Lung (tissue), 12 donors: Measurements from ENCODE around the gene AKAP13. TPM values are rescaled to one million over a fixed set of nuclear protein-coding genes. Genes with fewer than 3 reads are reported as not detected.

Experiments
- ATAC-seq: fragments of 200-7000 bp; cut with Tn5 transposase; one replicate; pipeline ENCODE4 v1.9.1; 2020; ENCODE audit warnings: moderate number of reproducible peaks; ENCODE audit not compliant: insufficient read depth, low FRiP score
- DNase-seq, 3 donors: peaks; one replicate each; pipeline ENCODE4 v3.0.0-alpha.2; 2013 to 2017
- H3K27ac ChIP-seq, 2 donors: one replicate each; pipeline ENCODE4 v1.5.1; 2013; ENCODE audit warnings: mild to moderate bottlenecking in 2 of 2, moderate library complexity in 2 of 2, control low read depth in 1 of 2, inconsistent platforms in 1 of 2, low read depth in 1 of 2, low read length in 1 of 2
- H3K27me3 ChIP-seq, 3 donors: one replicate each; pipeline ENCODE4 v1.5.1; 2013; ENCODE audit warnings: low read length in 2 of 3; ENCODE audit not compliant: control insufficient read depth in 3 of 3, insufficient read depth in 3 of 3
- H3K36me3 ChIP-seq, 4 donors: one replicate each; pipeline ENCODE4 v1.5.1; 2013; ENCODE audit warnings: low read length in 4 of 4, mild to moderate bottlenecking in 1 of 4, moderate library complexity in 1 of 4; ENCODE audit not compliant: control insufficient read depth in 4 of 4, insufficient read depth in 4 of 4
- H3K4me1 ChIP-seq, 5 donors: one replicate each; pipeline ENCODE4 v1.5.1; 2013; ENCODE audit warnings: low read length in 5 of 5, mild to moderate bottlenecking in 2 of 5, moderate library complexity in 1 of 5; ENCODE audit not compliant: control insufficient read depth in 5 of 5, insufficient read depth in 5 of 5
- H3K4me3 ChIP-seq: one replicate; pipeline ENCODE4 v1.5.1; 2013; ENCODE audit warnings: mild to moderate bottlenecking, control low read depth, moderate library complexity
- H3K9ac ChIP-seq, 2 donors: one replicate each; pipeline ENCODE4 v1.5.1; 2013; ENCODE audit warnings: low read length in 2 of 2, control low read depth in 1 of 2; ENCODE audit not compliant: insufficient read depth in 1 of 2
- H3K9me3 ChIP-seq, 4 donors: one replicate each; pipeline ENCODE4 v1.5.1; 2013; ENCODE audit warnings: low read length in 3 of 4, mild to moderate bottlenecking in 1 of 4, moderate library complexity in 1 of 4; ENCODE audit not compliant: control insufficient read depth in 4 of 4, insufficient read depth in 3 of 4
- WGBS, 2 donors: extraction: QIAGEN DNeasy Blood & Tissue Kit; methylation state at CpG; one replicate each; pipeline ENCODE4 v1.1.7; 2013; 5-methylcytosine and 5-hydroxymethylcytosine counted together
- polyA plus RNA-seq, 2 donors: library from polyadenylated mRNA; stranded (reverse); fragments of 200-250 nt; gene quantifications; one replicate each; pipeline ENCODE4 v1.2.1, GENCODE V29; 2013
- total RNA-seq, 2 donors: library from RNA; depleted of rRNA in 1 of 2; stranded (reverse); fragments of >200 nt in 1 of 2; gene quantifications; one replicate each; pipeline ENCODE4 v1.2.1, GENCODE V29; 2014 to 2021
- TF ChIP-seq, protein P1 (sequence below): IDR thresholded peaks from 2 replicates; pipeline ENCODE4 v1.5.1; 2012; ENCODE audit warnings: mild to moderate bottlenecking; ENCODE audit errors: control extremely low read depth, extremely low read depth
- donor health status: control.
- donor health status: control.
- donor health status: Bipolar disorder and iron deficiency.
- donor health status: healthy.
- donor health status: DM: yes; HTN: yes; CAD: no.

Gene AKAP13
- total and polyA plus RNA-seq, 4 donors: 102 to 1,115 (median 259) TPM

DNA sequence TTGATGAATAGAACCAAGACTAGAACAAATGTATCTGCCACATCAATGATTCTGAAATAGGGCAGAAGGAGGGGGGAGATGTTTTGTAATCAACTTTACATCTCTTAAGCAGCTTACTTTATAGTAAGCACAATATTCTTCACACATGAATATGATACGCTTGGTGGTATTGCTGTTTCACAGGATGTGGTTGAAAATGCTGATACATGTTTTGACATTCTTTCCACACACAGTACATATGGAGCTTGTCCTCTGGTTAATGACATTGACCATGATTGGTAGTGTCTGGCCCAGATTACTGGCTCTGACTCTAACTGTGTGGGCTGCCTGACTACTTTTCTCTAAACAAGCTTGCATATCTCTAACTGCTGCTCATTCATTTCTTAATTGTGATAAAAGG is 245.5 kb downstream of the AKAP13 start:
- Histone ChIP-seq H3K9ac (peak overlapping the region in 1 of 2 donors; percentile 29), H3K4me1 (peaks cover 5 to 67% (median 53%) of the 10 kb centered on the region in 5 donors), H3K36me3 (peaks cover 0 to 9% (median 0%) of the 10 kb centered on the region in 4 donors), H3K27me3 (no peaks in the 10 kb centered on the region), H3K4me3 (no peak overlapping the region), H3K27ac (peak overlapping the region; percentile 41 to 78), H3K9me3 (no peaks in the 10 kb centered on the region)
- TF ChIP-seq, protein P1, sequence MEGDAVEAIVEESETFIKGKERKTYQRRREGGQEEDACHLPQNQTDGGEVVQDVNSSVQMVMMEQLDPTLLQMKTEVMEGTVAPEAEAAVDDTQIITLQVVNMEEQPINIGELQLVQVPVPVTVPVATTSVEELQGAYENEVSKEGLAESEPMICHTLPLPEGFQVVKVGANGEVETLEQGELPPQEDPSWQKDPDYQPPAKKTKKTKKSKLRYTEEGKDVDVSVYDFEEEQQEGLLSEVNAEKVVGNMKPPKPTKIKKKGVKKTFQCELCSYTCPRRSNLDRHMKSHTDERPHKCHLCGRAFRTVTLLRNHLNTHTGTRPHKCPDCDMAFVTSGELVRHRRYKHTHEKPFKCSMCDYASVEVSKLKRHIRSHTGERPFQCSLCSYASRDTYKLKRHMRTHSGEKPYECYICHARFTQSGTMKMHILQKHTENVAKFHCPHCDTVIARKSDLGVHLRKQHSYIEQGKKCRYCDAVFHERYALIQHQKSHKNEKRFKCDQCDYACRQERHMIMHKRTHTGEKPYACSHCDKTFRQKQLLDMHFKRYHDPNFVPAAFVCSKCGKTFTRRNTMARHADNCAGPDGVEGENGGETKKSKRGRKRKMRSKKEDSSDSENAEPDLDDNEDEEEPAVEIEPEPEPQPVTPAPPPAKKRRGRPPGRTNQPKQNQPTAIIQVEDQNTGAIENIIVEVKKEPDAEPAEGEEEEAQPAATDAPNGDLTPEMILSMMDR: no peak
- DNase-seq: peak; percentile 61 to 94 (median 89)
- 19 to 55% methylated on average over 1 of the region's 1 CpG for WGBS, 2 donors
- ATAC-seq: peak; percentile 59

DNA sequence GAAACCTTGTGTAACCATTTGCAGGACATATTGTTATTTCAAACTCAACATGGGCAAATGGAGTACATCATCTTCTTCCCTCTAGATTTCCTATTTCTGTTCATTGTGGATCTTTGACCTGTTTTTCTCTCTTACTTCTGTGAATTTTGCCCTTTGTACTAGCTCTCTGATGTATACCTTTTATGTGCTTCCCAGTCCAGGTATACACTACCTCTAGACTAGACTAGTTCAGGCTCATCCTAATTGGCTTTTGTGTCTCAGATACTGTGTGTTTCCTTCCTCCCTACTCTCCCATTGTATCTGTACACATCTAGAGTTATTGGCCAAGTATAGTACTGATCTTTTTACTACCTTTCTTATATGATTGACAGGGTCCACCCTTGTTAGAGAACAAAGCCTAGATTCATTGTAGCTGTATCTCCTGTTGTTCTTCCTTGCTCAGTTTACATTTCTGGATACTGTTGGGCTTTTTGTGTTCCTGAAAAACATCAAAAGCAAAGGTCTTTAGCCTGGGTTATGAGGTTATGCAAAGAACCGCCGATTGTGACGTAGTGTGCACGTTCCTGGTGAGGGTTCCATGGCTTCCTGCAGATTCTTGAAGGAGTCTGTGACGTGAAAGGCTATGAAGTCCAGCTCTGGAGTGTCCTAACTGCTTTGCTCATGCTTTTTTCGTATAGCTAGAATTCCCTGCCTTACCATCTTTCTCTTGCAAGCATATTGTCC is 247.0 kb downstream of the AKAP13 start:
- 48 to 69% methylated on average over 6 of the region's 6 CpGs for WGBS, 2 donors
- H3K27ac ChIP-seq: no peak overlapping the region

DNA sequence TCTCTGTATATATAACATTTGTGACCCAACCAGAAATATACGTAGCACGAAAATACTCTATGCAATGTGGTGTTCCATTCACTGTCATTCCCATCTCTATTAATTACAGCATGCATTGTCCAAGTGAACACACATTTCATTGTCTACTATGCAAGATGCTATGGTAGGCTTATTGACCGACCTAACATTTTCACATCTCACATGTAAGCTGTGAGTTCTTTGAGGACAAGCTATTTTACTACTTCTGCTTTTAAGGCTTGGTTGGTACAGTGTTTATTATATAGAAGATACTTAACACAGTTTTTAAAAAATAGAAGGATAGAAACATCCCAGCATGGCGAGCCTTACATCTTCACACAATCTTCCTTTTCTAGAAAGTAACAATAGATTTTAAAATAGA is 249.9 kb downstream of the AKAP13 start:
- peaks cover 0 to 9% (median 4%) of the 10 kb centered on the region in 4 donors for H3K36me3 ChIP-seq
- H3K4me3 ChIP-seq: no peak overlapping the region
- peaks cover 0 to 39% (median 36%) of the 10 kb centered on the region in 5 donors for H3K4me1 ChIP-seq
- H3K9ac ChIP-seq: no peak overlapping the region
- no peaks in the 10 kb centered on the region for H3K9me3 ChIP-seq
- H3K27me3 ChIP-seq: no peaks in the 10 kb centered on the region
- ATAC-seq (no peak), DNase-seq (no peak)
- WGBS, 2 donors: 80 to 91% methylated on average over 4 of the region's 4 CpGs
- no peak overlapping the region for H3K27ac ChIP-seq
- TF ChIP-seq, protein P1: no peak

More for the DNA sequence above, 247.0 kb downstream of the AKAP13 start:
- peaks cover 0 to 9% (median 2%) of the 10 kb centered on the region in 4 donors for H3K36me3 ChIP-seq
- ATAC-seq (no peak), DNase-seq (no peak)
- H3K9ac ChIP-seq: no peak overlapping the region
- H3K4me1 ChIP-seq: peaks cover 4 to 65% (median 58%) of the 10 kb centered on the region in 5 donors
- no peak overlapping the region for H3K4me3 ChIP-seq
- H3K9me3 ChIP-seq: no peaks in the 10 kb centered on the region
- no peaks in the 10 kb centered on the region for H3K27me3 ChIP-seq
- TF ChIP-seq, protein P1: no peak

DNA sequence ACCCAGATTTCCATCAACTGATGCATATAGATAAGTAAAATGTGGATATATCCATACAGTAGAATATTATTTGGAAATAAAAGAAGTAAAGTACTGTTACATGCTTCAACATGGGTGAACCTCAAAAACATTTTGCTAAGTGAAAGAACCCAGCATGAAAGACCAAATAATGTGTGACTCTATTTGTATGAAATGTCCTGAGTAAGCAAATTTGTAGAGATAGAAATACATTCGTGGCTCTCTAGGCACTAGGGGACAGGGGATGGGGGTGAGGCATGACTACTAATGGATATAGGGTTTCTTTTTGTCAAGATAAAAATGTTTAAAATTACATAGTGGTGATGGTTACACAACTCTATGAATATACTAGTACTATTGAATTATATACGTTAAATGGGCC is 250.6 kb downstream of the AKAP13 start:
- H3K36me3 ChIP-seq: peaks cover 0 to 9% (median 3%) of the 10 kb centered on the region in 4 donors
- H3K9me3 ChIP-seq: no peaks in the 10 kb centered on the region
- WGBS, 2 donors: 65 to 66% methylated on average over 2 of the region's 2 CpGs
- TF ChIP-seq, protein P1: no peak
- H3K4me1 ChIP-seq: peaks cover 0 to 37% (median 28%) of the 10 kb centered on the region in 5 donors
- no peaks in the 10 kb centered on the region for H3K27me3 ChIP-seq
- no peak overlapping the region for H3K9ac ChIP-seq
- no peak overlapping the region for H3K4me3 ChIP-seq
- H3K27ac ChIP-seq: no peak overlapping the region
- DNase-seq (no peak), ATAC-seq (no peak)
